Muscle of leg (tissue), 11 donors: ENCODE measurements around the gene ACAT1. TPM values are rescaled to one million over a fixed set of nuclear protein-coding genes. Genes with fewer than 3 reads are reported as not detected.

Source experiments
- DNase-seq: peaks from one replicate; pipeline ENCODE4 v3.0.0; 2013
- H3K27ac ChIP-seq: one replicate; pipeline ENCODE4 v1.5.1; 2013; ENCODE audit warnings: mild to moderate bottlenecking, low read length, control low read depth
- H3K27me3 ChIP-seq: one replicate; pipeline ENCODE4 v1.6.1; 2013; ENCODE audit warnings: low read length; ENCODE audit not compliant: control insufficient read depth, insufficient read depth
- H3K36me3 ChIP-seq: one replicate; pipeline ENCODE4 v1.6.1; 2013; ENCODE audit warnings: low read length; ENCODE audit not compliant: control insufficient read depth, insufficient read depth
- H3K4me1 ChIP-seq: one replicate; pipeline ENCODE4 v1.6.1; 2013; ENCODE audit warnings: low read length; ENCODE audit not compliant: control insufficient read depth, insufficient read depth
- H3K4me3 ChIP-seq: one replicate; pipeline ENCODE4 v1.5.1; 2013; ENCODE audit warnings: low read length, control low read depth
- H3K9me3 ChIP-seq: replicated peaks from 2 replicates; pipeline ENCODE4 v1.6.1; 2013; ENCODE audit warnings: low read depth, low read length; ENCODE audit not compliant: control insufficient read depth
- WGBS: methylation state at CpG from one replicate; pipeline ENCODE4 v1.1.5; 2013; ENCODE audit warnings: missing lambda C conversion rate; ENCODE audit not compliant: insufficient coverage; 5-methylcytosine and 5-hydroxymethylcytosine counted together
- polyA plus RNA-seq, 8 donors: library from polyadenylated mRNA; unstranded; fragments of 120-200 nt; gene quantifications; one replicate each; pipeline versions ENCODE4 v1.2.1 to v1.2.3, GENCODE V29; 2013; ENCODE audit warnings: inconsistent platforms in 1 of 8, low replicate concordance in 1 of 8; ENCODE audit not compliant: insufficient read length in 8 of 8, insufficient read depth in 1 of 8
- total RNA-seq: library from RNA; stranded (reverse); fragments of 120-200 nt; gene quantifications from one replicate; pipeline ENCODE4 v1.2.4, GENCODE V29; 2013

Gene ACAT1
- total and polyA plus RNA-seq, 9 donors = 50.0 to 77.4 (median 57.6) TPM

DNA sequence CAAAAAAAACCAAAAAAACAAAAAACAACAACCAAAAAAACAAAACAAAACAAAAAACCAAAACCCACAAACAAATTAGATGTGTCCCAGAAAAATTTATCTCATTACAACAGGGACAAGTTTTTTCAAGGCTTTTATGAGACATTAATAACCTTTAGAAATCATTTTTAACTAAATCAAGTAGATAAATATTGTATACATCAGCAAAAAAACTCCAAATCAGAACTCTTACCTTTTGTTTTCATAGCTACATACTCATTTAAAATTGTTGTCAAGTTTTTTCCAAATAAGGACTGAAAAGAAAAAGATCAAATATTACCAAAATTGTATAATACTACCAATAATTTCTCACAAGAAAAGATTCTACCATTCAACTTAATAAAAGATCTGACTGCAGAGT, 72.4 kb downstream of the ACAT1 start:
- no peak for DNase-seq
- Histone ChIP-seq H3K27me3 (no peaks in the 10 kb centered on the region), H3K4me1 (no peaks in the 10 kb centered on the region), H3K9me3 (no peaks in the 10 kb centered on the region), H3K4me3 (no peak overlapping the region), H3K27ac (no peak overlapping the region), H3K36me3 (peaks cover 13% of the 10 kb centered on the region)

DNA sequence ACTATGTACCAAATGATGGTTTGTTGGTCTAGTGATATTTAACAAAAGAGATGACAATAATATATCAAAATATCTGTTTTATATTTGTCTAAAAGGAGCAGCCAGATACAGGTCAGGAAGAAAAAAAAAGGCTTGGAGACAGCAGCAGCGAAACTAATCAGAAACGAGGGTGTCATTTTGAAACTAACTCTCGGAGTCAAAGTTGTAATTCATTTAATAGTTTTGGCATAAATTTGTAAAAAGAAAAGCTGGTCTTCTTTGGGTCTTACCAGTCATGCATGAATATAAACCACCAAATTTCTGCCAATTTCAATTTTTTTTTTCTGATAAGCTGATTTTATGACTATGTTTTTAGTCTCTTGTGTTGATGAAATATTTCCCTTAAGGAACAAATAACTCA, 75.5 kb downstream of the ACAT1 start:
- no peaks in the 10 kb centered on the region for H3K27me3 ChIP-seq
- peaks cover 9% of the 10 kb centered on the region for H3K36me3 ChIP-seq
- WGBS = no CpG with 5 or more reads among the region's 3 CpGs

More for the DNA sequence above, 75.5 kb downstream of the ACAT1 start:
- no peak overlapping the region for H3K4me3 ChIP-seq
- H3K4me1 ChIP-seq = no peaks in the 10 kb centered on the region
- no peak overlapping the region for H3K27ac ChIP-seq
- no peaks in the 10 kb centered on the region for H3K9me3 ChIP-seq
- no peak for DNase-seq

Other genes with a start within 250 kb of the ACAT1 start
- 0.58 TPM for gene RAB39A, start 193.1 kb upstream of the ACAT1 start, total RNA-seq
- gene RAB39A, start 193.1 kb upstream of the ACAT1 start, polyA plus RNA-seq = under 1 TPM; 0.32 to 0.81 (median 0.46) TPM
- gene CUL5, start 112.7 kb upstream of the ACAT1 start, total RNA-seq = 33.8 TPM
- gene CUL5, start 112.7 kb upstream of the ACAT1 start, polyA plus RNA-seq = 10 to 100 TPM; 17.2 to 28.9 (median 25.1) TPM
- 8.3 TPM for gene NPAT, start 101.1 kb downstream of the ACAT1 start, total RNA-seq
- 1 to 10 TPM; 6.2 to 9.6 (median 8.0) TPM for gene NPAT, start 101.1 kb downstream of the ACAT1 start, polyA plus RNA-seq
- 53.8 TPM for gene ATM, start 101.5 kb downstream of the ACAT1 start, total RNA-seq
- gene ATM, start 101.5 kb downstream of the ACAT1 start, polyA plus RNA-seq = 10 to 100 TPM; 27.8 to 52.7 (median 33.8) TPM